ENCODE data around the gene CSNK1E.

The CSNK1E gene

DNA sequence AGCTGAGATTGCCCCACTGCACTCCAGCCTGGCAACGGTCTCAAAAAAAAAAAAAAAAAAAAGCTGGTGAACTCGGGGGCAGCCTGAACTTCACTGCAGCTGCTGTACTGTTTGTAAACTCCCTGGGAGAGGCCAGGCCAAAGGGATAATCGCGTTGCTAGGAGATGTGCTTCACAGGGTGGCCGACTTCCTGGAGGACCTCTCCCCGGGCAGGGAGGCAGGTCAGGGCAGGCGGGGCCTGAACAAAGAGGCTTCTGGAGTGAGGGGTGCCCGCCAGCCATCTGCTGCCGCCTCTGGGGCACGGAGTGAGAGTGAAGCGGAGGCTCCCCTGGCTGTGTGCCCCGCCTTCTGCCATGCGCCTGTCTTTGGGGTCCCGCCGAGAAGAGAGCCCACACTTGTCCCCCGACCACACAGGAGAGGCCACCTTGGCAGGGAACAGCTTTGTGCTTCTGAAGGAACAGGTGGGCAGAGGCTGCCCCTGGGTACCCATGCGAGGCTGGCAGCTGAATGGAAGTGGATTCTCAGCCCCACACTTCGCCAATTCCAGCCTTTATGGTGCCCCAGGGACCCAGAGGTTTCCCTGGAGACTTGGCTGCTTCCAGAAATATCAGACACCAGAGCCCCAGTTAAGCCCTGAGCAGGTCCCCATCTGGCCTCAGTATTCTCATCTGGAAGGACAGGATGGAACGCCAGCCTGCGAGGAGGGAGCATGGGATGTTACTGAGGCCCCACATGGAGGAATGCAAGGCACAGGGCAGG lies 74.0 kb downstream of the CSNK1E start:
- no peak for TF ChIP-seq POLR2AphosphoS5 (IDR thresholded peaks at IDR 0.05; ENCODE audit: low read depth)
- TF ChIP-seq GABPA (IDR thresholded peaks at IDR 0.05; ENCODE audit: low read depth), result no peak
- TF ChIP-seq, protein P1, sequence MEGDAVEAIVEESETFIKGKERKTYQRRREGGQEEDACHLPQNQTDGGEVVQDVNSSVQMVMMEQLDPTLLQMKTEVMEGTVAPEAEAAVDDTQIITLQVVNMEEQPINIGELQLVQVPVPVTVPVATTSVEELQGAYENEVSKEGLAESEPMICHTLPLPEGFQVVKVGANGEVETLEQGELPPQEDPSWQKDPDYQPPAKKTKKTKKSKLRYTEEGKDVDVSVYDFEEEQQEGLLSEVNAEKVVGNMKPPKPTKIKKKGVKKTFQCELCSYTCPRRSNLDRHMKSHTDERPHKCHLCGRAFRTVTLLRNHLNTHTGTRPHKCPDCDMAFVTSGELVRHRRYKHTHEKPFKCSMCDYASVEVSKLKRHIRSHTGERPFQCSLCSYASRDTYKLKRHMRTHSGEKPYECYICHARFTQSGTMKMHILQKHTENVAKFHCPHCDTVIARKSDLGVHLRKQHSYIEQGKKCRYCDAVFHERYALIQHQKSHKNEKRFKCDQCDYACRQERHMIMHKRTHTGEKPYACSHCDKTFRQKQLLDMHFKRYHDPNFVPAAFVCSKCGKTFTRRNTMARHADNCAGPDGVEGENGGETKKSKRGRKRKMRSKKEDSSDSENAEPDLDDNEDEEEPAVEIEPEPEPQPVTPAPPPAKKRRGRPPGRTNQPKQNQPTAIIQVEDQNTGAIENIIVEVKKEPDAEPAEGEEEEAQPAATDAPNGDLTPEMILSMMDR (IDR thresholded peaks at IDR 0.05; ENCODE audit: insufficient read depth, low read length), result no peak
- TF ChIP-seq, protein P2, sequence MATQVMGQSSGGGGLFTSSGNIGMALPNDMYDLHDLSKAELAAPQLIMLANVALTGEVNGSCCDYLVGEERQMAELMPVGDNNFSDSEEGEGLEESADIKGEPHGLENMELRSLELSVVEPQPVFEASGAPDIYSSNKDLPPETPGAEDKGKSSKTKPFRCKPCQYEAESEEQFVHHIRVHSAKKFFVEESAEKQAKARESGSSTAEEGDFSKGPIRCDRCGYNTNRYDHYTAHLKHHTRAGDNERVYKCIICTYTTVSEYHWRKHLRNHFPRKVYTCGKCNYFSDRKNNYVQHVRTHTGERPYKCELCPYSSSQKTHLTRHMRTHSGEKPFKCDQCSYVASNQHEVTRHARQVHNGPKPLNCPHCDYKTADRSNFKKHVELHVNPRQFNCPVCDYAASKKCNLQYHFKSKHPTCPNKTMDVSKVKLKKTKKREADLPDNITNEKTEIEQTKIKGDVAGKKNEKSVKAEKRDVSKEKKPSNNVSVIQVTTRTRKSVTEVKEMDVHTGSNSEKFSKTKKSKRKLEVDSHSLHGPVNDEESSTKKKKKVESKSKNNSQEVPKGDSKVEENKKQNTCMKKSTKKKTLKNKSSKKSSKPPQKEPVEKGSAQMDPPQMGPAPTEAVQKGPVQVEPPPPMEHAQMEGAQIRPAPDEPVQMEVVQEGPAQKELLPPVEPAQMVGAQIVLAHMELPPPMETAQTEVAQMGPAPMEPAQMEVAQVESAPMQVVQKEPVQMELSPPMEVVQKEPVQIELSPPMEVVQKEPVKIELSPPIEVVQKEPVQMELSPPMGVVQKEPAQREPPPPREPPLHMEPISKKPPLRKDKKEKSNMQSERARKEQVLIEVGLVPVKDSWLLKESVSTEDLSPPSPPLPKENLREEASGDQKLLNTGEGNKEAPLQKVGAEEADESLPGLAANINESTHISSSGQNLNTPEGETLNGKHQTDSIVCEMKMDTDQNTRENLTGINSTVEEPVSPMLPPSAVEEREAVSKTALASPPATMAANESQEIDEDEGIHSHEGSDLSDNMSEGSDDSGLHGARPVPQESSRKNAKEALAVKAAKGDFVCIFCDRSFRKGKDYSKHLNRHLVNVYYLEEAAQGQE (IDR thresholded peaks at IDR 0.05; ENCODE audit: insufficient replicate concordance, low read depth), result no peak
- TF ChIP-seq SPI1 (IDR thresholded peaks at IDR 0.05; ENCODE audit: borderline replicate concordance, low read depth), result no peak
- Histone ChIP-seq H3K27ac (replicated peaks) (no peak overlapping the region), H3K4me3 (replicated peaks; ENCODE audit: insufficient read depth, low read length) (no peak overlapping the region), H3K27me3 (ENCODE audit: insufficient read depth, poor library complexity, severe bottlenecking) (no peaks in the 10 kb centered on the region)
- no peak for DNase-seq (ENCODE audit: low read depth in 1 of 2, low spot score in 1 of 2)

DNA sequence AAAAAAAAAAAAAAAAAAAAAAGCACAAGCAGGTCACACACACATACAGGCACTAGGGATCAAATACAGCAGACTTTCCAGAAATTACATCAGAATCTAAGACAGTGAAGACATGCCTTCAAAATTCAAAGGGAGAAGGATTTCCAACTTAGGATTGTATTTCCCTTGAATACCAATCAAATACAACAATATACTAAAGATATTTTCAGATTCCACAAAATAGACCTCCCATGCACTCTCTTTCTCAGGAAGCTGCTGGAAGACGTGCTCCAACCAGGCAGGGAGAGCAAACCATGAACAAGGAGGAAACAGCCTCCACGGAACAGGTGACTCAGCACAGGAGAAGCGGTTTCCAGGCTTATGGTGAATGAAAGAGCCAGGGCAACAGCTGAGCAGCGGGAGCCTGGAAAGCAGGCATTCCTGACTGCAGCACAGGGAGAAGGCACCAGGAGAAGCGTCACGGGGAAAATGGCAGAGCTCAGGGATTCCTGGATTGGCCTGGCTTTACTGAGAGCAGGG lies 76.4 kb downstream of the CSNK1E start:
- Histone ChIP-seq H3K4me3 (replicated peaks; ENCODE audit: insufficient read depth, low read length) (no peak overlapping the region), H3K27me3 (ENCODE audit: insufficient read depth, poor library complexity, severe bottlenecking) (no peaks in the 10 kb centered on the region), H3K27ac (replicated peaks) (no peak overlapping the region)
- TF ChIP-seq GABPA (IDR thresholded peaks at IDR 0.05; ENCODE audit: low read depth) (no peak), SPI1 (IDR thresholded peaks at IDR 0.05; ENCODE audit: borderline replicate concordance, low read depth) (no peak), POLR2AphosphoS5 (IDR thresholded peaks at IDR 0.05; ENCODE audit: low read depth) (no peak)
- TF ChIP-seq, protein P1 (IDR thresholded peaks at IDR 0.05; ENCODE audit: insufficient read depth, low read length), result no peak
- TF ChIP-seq, protein P2 (IDR thresholded peaks at IDR 0.05; ENCODE audit: insufficient replicate concordance, low read depth), result no peak
- DNase-seq (ENCODE audit: low read depth in 1 of 2, low spot score in 1 of 2), result no peak

Data from HL-60 (cell line).